ENCODE results near the gene C7orf25. TPM values are rescaled to one million over a fixed set of nuclear protein-coding genes. Genes with fewer than 3 reads are reported as not detected.
"Not testable (repeated sequence)": the region's sequence is repeated elsewhere in the genome, so short reads cannot be mapped to it uniquely, and the experiment has no call there.

Gene C7orf25
- total RNA-seq, 4 donors from 2014 or later: 3.5 to 9.7 (median 5.9) TPM

DNA sequence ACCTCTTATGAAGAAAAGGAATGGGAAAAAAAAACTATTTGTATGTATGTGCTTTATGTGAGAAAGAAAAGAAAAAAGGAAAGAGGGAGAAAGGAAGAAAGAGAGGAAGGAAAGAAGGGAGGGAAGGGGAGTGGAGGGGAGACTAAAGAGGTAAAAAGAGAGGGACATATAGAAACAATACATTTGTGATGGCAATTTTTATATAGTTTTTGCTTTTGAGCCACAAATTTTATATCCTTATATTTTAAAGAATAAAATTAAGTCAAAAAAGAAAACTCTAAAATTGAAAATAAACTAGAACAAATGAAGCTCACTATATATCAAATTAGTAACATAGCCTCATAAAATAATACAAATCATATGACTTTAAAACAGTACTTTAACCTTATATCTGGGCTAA is 11.0 kb downstream of the C7orf25 start:
- no peak for DNase-seq (ENCODE audit: low spot score in 2 of 2)
- intact Hi-C loops (cut with DNase I; ENCODE audit: low total_unique reads): no loop called here
- TF ChIP-seq, protein P1, sequence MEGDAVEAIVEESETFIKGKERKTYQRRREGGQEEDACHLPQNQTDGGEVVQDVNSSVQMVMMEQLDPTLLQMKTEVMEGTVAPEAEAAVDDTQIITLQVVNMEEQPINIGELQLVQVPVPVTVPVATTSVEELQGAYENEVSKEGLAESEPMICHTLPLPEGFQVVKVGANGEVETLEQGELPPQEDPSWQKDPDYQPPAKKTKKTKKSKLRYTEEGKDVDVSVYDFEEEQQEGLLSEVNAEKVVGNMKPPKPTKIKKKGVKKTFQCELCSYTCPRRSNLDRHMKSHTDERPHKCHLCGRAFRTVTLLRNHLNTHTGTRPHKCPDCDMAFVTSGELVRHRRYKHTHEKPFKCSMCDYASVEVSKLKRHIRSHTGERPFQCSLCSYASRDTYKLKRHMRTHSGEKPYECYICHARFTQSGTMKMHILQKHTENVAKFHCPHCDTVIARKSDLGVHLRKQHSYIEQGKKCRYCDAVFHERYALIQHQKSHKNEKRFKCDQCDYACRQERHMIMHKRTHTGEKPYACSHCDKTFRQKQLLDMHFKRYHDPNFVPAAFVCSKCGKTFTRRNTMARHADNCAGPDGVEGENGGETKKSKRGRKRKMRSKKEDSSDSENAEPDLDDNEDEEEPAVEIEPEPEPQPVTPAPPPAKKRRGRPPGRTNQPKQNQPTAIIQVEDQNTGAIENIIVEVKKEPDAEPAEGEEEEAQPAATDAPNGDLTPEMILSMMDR (IDR thresholded peaks at IDR 0.05): no peak
- TF ChIP-seq POLR2A (IDR thresholded peaks at IDR 0.05): no peak
- H3K4me3 ChIP-seq (ENCODE audit: low read depth, poor library complexity, severe bottlenecking): no peak overlapping the region

DNA sequence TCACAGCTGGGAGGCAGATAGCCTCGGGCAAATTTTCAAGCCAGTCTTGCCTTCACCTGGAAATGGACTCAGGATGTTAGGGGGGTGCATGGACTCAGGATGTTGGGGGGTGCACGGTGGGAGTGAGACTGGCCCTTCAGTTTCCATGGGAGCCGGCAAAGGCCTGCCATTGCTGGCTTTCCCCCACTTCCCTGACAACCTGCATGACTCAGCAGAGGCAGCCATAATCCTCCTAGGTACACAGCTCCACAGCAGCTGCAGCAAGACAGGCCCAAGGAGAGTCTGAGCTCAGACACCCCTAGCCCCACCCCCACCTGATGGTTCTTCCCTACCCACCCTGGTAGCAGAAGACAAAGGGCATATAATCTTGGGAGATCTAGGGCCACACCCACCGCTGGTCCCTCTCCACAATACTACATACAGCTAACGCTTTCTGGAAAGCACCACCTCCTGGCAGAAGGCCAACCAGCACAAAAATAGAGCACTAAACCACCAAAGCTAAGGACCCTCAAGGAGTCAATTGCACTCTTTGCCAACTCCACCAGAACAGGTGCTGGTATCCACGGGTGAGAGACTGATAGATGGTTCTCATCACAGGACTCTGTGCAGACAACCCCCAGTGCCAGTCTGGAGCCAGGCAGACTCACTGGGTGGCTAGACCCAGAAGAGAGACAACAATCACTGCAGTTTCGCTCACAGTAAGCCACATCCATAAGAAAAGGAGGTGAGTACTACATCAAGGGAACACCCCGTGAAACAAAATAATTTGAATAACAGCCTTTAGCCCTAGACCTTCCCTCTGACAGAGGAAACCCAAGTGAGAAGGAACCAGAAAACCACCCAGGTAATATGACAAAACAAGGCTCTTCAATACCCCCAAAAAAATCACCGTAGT is 18.3 kb downstream of the C7orf25 start:
- WGBS, 2 donors: 85% methylated on average over 9 of the region's 9 CpGs
- H3K4me3 ChIP-seq (ENCODE audit: low read depth, poor library complexity, severe bottlenecking): no peak overlapping the region
- no peak for DNase-seq (ENCODE audit: low spot score in 2 of 2)
- intact Hi-C loops (cut with DNase I; ENCODE audit: low total_unique reads): no loop called here
- no peak for TF ChIP-seq POLR2A (IDR thresholded peaks at IDR 0.05)
- TF ChIP-seq, protein P1 (IDR thresholded peaks at IDR 0.05): no peak

DNA sequence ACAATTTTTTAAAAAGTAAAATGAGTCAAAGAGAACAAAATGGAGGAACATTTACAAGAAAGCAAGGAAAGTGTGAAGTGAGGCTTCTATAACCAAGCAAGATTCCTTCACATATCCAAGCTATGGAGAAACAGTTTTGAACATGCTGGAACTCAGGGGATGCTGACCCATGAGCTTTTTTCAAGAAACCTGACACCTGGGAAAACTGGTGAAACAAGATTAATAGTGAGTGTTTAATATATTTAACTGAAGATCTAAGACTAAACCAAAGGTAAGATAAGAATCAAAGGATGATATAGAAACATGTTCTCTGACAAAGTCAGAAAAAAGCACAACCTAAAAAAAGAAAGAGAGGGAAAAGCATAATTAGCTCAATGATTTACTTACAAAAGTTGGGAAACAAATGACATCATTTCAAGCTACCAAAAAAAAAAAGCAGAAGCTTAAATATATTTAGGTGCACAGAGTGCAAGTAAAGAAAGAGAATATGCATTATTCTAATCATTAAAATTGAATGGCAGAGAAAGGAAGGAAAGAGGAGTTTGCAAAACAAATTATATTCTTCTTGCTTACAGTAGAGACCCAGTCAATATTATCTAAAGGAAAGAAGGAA is 24.9 kb downstream of the C7orf25 start:
- TF ChIP-seq POLR2A (IDR thresholded peaks at IDR 0.05): no peak
- TF ChIP-seq, protein P1 (IDR thresholded peaks at IDR 0.05): no peak
- DNase-seq (ENCODE audit: low spot score in 2 of 2): no peak
- H3K4me3 ChIP-seq (ENCODE audit: low read depth, poor library complexity, severe bottlenecking): no peak overlapping the region
- intact Hi-C loops (cut with DNase I; ENCODE audit: low total_unique reads): no loop called here

DNA sequence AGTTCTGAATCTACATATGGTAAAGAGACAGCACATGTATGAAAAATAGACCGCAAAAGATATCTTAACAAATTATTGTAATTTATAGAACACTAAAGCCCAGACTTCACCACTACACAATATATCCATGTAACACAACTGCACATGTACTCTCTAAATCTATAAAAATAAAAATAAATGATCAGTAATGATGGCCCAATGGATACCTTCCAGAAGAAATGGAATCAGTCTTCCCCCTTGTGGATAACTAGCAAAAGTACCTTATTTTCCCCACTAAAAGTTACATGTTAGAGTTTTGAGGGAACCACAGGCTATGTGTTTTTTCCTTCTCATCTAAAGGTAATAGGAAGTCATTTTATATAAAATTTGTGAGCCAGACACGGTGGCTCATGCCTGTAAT is 25.7 kb downstream of the C7orf25 start:
- intact Hi-C loops (cut with DNase I; ENCODE audit: low total_unique reads): no loop called here
- TF ChIP-seq POLR2A (IDR thresholded peaks at IDR 0.05): no peak
- TF ChIP-seq, protein P1 (IDR thresholded peaks at IDR 0.05): no peak
- no peak overlapping the region for H3K4me3 ChIP-seq (ENCODE audit: low read depth, poor library complexity, severe bottlenecking)
- 76 to 79% methylated on average over 2 of the region's 2 CpGs for WGBS, 2 donors
- DNase-seq (ENCODE audit: low spot score in 2 of 2): no peak

- WGBS, 2 donors: 94 to 97% methylated on average over 8 of the region's 8 CpGs
- DNase-seq (ENCODE audit: low spot score in 2 of 2); H3K4me3 ChIP-seq (ENCODE audit: low read depth, poor library complexity, severe bottlenecking); intact Hi-C loops (cut with DNase I; ENCODE audit: low total_unique reads): not testable (repeated sequence)
These were observed 26.7 kb downstream of the C7orf25 start for GRCh38 chr7:42885183-42885582.

- intact Hi-C loops (cut with DNase I; ENCODE audit: low total_unique reads): no loop called here
- H3K4me3 ChIP-seq (ENCODE audit: low read depth, poor library complexity, severe bottlenecking): no peak overlapping the region
- TF ChIP-seq, protein P1 (IDR thresholded peaks at IDR 0.05): no peak
- TF ChIP-seq POLR2A (IDR thresholded peaks at IDR 0.05): no peak
- WGBS, 2 donors: 95 to 100% methylated on average over 2 to 6 of the region's 6 CpGs
- no peak for DNase-seq (ENCODE audit: low spot score in 2 of 2)
These were observed 27.9 kb downstream of the C7orf25 start for GRCh38 chr7:42883950-42884349.

All from lower leg skin (tissue), 4 donors.